Lung (tissue), 12 donors: ENCODE results near the gene SLC49A4. TPM values are rescaled to one million over a fixed set of nuclear protein-coding genes. Genes with fewer than 3 reads are reported as not detected.

ENCODE experiments used
- ATAC-seq: fragments of 200-7000 bp; cut with Tn5 transposase; one replicate; pipeline ENCODE4 v1.9.1; 2020; ENCODE audit warnings: moderate number of reproducible peaks; ENCODE audit not compliant: insufficient read depth, low FRiP score
- DNase-seq, 3 donors: peaks; one replicate each; pipeline ENCODE4 v3.0.0-alpha.2; 2013 to 2017
- H3K27ac ChIP-seq, 2 donors: one replicate each; pipeline ENCODE4 v1.5.1; 2013; ENCODE audit warnings: mild to moderate bottlenecking in 2 of 2, moderate library complexity in 2 of 2, control low read depth in 1 of 2, inconsistent platforms in 1 of 2, low read depth in 1 of 2, low read length in 1 of 2
- H3K27me3 ChIP-seq, 3 donors: one replicate each; pipeline ENCODE4 v1.5.1; 2013; ENCODE audit warnings: low read length in 2 of 3; ENCODE audit not compliant: control insufficient read depth in 3 of 3, insufficient read depth in 3 of 3
- H3K36me3 ChIP-seq, 4 donors: one replicate each; pipeline ENCODE4 v1.5.1; 2013; ENCODE audit warnings: low read length in 4 of 4, mild to moderate bottlenecking in 1 of 4, moderate library complexity in 1 of 4; ENCODE audit not compliant: control insufficient read depth in 4 of 4, insufficient read depth in 4 of 4
- H3K4me1 ChIP-seq, 5 donors: one replicate each; pipeline ENCODE4 v1.5.1; 2013; ENCODE audit warnings: low read length in 5 of 5, mild to moderate bottlenecking in 2 of 5, moderate library complexity in 1 of 5; ENCODE audit not compliant: control insufficient read depth in 5 of 5, insufficient read depth in 5 of 5
- H3K4me3 ChIP-seq: one replicate; pipeline ENCODE4 v1.5.1; 2013; ENCODE audit warnings: mild to moderate bottlenecking, control low read depth, moderate library complexity
- H3K9ac ChIP-seq, 2 donors: one replicate each; pipeline ENCODE4 v1.5.1; 2013; ENCODE audit warnings: low read length in 2 of 2, control low read depth in 1 of 2; ENCODE audit not compliant: insufficient read depth in 1 of 2
- H3K9me3 ChIP-seq, 4 donors: one replicate each; pipeline ENCODE4 v1.5.1; 2013; ENCODE audit warnings: low read length in 3 of 4, mild to moderate bottlenecking in 1 of 4, moderate library complexity in 1 of 4; ENCODE audit not compliant: control insufficient read depth in 4 of 4, insufficient read depth in 3 of 4
- WGBS, 2 donors: extraction: QIAGEN DNeasy Blood & Tissue Kit; methylation state at CpG; one replicate each; pipeline ENCODE4 v1.1.7; 2013; 5-methylcytosine and 5-hydroxymethylcytosine counted together
- polyA plus RNA-seq, 2 donors: library from polyadenylated mRNA; stranded (reverse); fragments of 200-250 nt; gene quantifications; one replicate each; pipeline ENCODE4 v1.2.1, GENCODE V29; 2013
- total RNA-seq, 2 donors: library from RNA; depleted of rRNA in 1 of 2; stranded (reverse); fragments of >200 nt in 1 of 2; gene quantifications; one replicate each; pipeline ENCODE4 v1.2.1, GENCODE V29; 2014 to 2021
- TF ChIP-seq, protein P1 (sequence below): IDR thresholded peaks from 2 replicates; pipeline ENCODE4 v1.5.1; 2012; ENCODE audit warnings: mild to moderate bottlenecking; ENCODE audit errors: control extremely low read depth, extremely low read depth
- donor health status: control.
- donor health status: control.
- donor health status: Bipolar disorder and iron deficiency.
- donor health status: healthy.
- donor health status: DM: yes; HTN: yes; CAD: no.

SLC49A4 gene
- total and polyA plus RNA-seq, 4 donors = 3.9 to 24.4 (median 9.9) TPM

DNA sequence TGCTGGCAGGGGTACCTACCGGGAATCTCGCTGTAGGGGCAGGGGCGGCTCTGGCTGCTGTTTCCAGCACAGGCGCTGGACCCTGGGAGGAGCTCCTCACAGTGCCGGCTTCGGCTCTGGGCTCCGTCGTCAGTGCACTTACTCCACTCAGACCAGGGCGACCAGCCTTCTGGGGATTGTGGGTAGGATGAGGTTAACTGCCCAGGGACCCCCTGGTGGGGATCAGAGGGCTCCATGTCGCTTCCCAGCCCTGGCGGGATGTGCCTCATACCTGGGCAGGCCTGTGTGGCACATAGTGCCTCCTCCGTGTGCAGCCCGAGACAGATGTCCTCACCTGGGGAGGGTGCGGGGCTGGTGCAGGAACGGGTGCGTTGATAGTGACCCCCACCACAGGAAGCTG, 117.0 kb downstream of the SLC49A4 start:
- H3K9me3 ChIP-seq = peaks cover 0 to 3% (median 0%) of the 10 kb centered on the region in 4 donors
- no peaks in the 10 kb centered on the region for H3K4me1 ChIP-seq
- no peak overlapping the region for H3K9ac ChIP-seq
- no peak overlapping the region for H3K27ac ChIP-seq
- peaks cover 0 to 23% (median 6%) of the 10 kb centered on the region in 3 donors for H3K27me3 ChIP-seq
- no peak for DNase-seq
- no peak overlapping the region for H3K4me3 ChIP-seq
- ATAC-seq = no peak
- TF ChIP-seq, protein P1, sequence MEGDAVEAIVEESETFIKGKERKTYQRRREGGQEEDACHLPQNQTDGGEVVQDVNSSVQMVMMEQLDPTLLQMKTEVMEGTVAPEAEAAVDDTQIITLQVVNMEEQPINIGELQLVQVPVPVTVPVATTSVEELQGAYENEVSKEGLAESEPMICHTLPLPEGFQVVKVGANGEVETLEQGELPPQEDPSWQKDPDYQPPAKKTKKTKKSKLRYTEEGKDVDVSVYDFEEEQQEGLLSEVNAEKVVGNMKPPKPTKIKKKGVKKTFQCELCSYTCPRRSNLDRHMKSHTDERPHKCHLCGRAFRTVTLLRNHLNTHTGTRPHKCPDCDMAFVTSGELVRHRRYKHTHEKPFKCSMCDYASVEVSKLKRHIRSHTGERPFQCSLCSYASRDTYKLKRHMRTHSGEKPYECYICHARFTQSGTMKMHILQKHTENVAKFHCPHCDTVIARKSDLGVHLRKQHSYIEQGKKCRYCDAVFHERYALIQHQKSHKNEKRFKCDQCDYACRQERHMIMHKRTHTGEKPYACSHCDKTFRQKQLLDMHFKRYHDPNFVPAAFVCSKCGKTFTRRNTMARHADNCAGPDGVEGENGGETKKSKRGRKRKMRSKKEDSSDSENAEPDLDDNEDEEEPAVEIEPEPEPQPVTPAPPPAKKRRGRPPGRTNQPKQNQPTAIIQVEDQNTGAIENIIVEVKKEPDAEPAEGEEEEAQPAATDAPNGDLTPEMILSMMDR = no peak
- 95 to 96% methylated on average over 16 of the region's 16 CpGs for WGBS, 2 donors
- no peaks in the 10 kb centered on the region for H3K36me3 ChIP-seq

DNA sequence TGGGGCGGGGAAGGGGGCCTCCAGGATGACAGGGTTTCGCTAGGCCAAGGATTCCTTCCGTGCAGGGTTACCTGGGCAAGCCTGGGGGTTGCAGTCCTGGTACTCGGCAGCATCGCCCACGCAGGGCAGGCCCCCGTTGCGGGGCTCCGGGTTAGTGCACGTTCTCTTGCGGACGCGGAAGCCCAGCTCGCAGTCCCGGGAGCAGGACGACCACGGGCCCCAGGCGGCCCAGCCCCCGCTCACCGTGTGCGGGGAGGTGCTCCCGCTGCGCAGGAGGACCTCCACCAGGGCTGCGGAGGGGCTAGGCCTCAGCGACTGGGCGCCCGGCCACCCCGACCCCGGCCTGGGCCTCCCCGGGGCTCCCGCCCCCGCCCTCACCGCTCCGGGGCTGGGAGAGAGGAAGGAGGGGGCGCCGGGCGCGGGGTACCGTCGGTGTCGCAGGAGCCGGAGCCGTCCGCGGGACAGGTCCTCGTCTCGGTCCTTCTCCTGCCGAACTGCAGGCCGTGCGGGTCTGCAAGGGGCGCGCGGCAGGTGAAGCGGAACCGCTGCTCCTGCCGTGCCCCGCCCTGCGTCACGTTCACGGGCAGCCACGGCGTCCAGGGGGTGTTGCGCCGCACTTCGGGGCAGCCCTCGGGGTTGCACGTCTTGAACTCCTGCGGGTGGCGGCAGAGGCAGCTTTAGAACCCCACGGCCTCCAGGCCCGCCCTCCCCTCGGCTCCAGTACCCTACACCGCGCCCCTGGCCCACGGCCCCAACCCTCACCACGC, 118.1 kb downstream of the SLC49A4 start:
- H3K4me3 ChIP-seq = no peak overlapping the region
- no peak for ATAC-seq
- peaks cover 0 to 3% (median 0%) of the 10 kb centered on the region in 4 donors for H3K9me3 ChIP-seq
- DNase-seq = no peak
- WGBS, 2 donors = 33 to 45% methylated on average over 56 to 76 of the region's 76 CpGs
- H3K27me3 ChIP-seq = peaks cover 0 to 23% (median 6%) of the 10 kb centered on the region in 3 donors
- no peak overlapping the region for H3K27ac ChIP-seq
- H3K9ac ChIP-seq = no peak overlapping the region
- H3K36me3 ChIP-seq = no peaks in the 10 kb centered on the region
- no peaks in the 10 kb centered on the region for H3K4me1 ChIP-seq
- TF ChIP-seq, protein P1 = no peak

DNA sequence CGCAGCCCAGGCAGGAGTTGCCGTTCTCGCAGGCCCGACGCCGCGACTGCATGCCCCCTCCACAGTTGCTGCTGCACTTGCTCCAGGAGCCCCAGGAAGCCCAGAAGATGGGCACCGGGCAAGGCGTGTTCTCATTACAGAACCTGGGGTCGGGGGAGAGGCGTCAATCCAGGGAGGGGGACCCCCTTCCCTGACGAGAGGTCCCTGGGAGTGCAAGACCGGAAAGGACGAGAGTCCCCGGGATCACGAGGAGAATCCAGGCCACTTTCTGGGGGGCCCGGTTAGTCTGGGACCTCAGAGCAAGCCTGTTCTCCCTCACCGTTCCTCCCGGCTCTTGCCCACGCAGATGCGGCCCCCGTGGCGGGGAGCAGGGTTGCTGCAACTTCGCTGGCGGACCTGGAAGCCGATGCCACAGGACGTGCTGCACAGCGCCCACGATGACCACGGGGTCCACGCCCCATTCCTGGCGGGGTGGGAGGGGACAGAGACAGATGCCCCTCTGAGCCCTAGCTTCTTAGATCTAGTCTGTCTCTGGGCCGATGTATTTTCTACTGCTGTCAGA, 118.8 kb downstream of the SLC49A4 start:
- peaks cover 0 to 3% (median 0%) of the 10 kb centered on the region in 4 donors for H3K9me3 ChIP-seq
- 64 to 80% methylated on average over 33 of the region's 33 CpGs for WGBS, 2 donors
- peaks cover 0 to 23% (median 6%) of the 10 kb centered on the region in 3 donors for H3K27me3 ChIP-seq
- H3K27ac ChIP-seq = no peak overlapping the region
- H3K4me1 ChIP-seq = no peaks in the 10 kb centered on the region
- no peak overlapping the region for H3K9ac ChIP-seq
- TF ChIP-seq, protein P1 = no peak
- no peak overlapping the region for H3K4me3 ChIP-seq
- no peaks in the 10 kb centered on the region for H3K36me3 ChIP-seq
- no peak for DNase-seq
- no peak for ATAC-seq
